NCI-H2227 (cell line): ENCODE measurements around the gene BCAS3.

Experiments
- DNase-seq: peaks from one replicate; lab custom pipeline; 2025; ENCODE audit not compliant: unreplicated experiment; lab: John Stamatoyannopoulos, UW

BCAS3 gene

DNA sequence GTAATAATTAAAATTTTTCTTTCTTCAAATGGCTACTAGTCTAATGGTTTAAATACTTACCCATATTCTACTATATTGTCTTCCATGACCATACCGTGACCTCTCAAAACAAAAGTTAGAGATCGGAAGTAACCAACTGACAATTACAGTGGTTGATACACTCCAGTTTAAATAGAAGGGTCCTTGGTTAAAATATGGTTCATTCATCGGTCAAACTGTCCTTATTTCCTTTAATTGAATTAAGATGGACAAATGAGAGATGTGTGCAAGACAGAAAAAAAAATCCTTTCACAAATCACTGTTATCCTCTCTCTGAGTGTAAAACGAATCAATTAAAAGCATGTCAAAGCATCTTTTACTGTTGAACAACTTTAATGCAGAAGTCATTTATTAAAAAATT, 507.7 kb downstream of the BCAS3 start:
- DNase-seq = no peak

DNA sequence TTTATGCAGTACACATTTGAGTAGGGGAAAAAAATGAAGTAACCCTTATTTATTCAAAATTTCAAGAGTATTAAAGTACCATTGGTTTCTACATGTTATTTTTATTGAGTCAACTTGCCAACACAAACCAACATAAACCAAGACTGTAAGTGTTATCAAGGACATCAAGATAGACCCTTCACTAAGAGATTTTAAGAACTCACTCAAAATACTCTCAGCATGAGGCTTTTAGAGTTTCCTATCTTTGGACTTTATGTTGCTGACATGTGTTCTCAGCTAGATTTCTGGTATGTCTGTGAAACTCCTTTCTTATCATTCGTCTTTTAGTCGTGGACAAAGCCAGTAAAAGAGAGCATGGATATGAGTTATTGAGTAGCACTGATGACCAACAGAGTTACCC, 509.4 kb downstream of the BCAS3 start:
- no peak for DNase-seq

DNA sequence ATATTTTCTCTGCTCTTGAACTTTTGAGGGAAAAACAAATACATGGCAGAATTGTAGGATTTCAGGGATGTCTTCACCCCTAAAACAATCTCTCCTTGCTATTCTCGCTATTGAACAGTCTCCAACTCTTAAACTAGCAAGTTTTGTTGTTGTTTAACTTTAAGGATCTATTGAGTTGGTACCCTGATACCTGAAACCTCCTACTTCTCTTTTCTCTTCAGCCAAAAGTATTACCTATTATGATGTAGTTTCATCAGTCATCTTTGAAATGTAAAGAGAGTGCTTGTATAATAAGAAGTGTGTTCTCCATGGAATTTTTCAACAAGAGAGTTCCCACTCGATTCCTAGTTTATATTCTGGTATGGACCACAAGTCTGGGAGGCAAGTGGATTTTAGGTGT, 510.4 kb downstream of the BCAS3 start:
- no peak for DNase-seq

DNA sequence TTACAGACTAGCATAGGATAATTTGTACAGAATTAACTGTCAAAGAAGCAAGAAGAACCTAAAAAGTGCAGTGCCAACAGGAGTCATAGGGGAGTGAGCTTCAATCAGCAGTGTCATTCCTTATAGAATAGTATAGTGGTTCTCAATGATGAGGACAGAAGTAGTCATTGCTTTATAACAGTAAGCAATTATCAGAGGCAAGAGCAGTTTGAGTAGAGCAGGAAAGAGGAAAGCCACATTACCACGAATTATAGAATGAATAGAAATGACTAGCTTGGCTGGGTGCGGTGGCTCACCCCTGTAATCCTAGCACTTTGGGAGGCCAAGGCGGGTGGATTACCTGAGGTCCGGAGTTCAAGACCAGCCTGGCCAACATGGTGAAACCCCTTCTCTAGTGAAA, 512.3 kb downstream of the BCAS3 start:
- no peak for DNase-seq

DNA sequence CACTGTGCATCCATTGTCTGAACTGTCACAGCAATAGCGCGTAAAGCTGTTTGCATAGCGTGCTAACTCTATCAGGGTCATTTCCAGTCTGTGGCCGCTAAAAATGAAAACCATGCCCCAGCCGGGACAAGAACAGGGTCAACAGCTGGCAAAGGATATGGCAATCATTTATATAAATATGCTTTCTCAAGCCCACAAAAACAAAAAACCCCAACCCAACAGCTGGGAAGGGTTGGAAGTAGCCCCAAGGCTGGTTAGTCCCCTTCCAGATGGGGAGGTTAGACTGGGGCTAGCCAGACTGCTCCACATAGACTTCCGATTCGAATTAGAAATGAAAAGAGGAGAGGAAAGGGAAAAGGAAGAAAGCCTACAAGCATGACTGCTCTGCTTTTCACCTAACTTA, 518.7 kb downstream of the BCAS3 start:
- DNase-seq = no peak

DNA sequence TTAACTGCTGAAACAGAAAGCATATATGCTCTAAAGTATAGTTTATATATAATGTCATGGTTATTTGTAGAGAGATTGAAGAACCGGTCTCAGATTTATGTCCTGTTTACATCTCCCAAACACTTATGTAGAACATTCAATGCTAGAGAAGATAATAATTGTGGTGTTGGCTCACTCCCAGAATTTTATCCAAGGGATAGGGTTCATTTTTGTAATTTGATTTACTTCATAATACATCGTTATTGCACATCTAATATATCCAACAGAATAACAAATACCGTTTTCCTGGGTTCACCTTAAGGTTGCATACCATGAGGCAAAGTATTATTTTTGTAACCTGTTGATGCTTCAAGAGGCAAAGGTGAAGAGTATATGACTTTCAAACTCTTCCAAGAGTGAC, 519.1 kb downstream of the BCAS3 start:
- DNase-seq = no peak

DNA sequence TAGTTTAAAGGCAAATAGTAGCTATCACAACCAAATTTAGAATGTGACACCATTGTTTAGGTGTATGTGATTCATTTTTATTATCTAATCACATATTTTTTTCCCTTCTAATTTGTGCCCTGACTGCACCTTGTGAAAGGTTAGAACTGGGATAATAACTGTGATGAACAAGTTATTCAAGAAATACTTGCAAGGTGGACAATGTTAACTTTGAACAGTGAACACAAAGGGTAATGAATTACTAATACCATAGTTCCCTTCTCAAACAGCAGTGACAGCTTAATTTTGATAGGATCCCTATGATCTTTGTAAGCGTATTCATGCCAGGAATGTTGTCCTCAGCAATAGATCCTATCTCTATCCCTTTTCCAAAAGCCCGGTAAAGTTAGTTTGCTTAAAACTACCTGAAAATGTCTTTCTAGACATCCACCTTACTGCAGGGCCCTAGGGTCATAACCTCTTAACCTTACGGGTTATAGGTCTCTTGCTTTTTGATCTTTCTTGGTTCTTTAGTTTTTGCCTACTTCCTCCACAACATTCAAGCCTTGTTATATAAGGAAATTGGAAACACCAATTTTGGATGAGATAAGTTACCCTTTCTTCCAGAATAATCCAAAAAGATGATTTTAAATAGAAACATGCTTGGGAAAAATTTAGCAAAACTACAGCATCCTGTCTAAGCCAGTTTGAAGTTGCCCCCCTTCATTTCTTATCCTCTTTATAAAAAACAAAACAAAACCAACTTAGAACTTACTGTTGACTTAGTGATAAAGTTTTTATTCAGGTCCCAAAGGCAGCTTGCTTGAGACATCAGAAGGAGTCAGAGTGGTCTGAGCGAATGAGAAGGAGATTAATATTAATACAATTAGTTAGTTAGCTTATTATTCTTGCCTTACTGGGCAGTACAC, 522.0 kb downstream of the BCAS3 start:
- DNase-seq = no peak

DNA sequence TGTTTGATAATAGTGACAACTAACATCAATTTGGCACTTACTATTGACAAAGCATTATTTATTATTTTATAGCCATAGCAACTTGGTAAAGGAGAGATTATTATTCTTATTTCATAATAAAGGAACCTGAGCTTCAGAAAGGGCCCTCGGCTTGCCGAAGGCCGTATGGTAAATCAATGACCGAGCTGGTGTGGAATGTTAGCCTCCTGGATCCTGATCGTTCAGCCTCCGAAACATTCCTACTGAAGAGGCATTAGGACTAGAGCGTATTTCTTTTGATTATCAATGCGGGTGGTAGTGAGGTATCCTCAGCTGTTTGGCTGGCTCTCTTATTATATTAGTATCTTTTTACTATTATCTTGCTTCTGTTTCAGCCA, 522.7 kb downstream of the BCAS3 start:
- no peak for DNase-seq

DNA sequence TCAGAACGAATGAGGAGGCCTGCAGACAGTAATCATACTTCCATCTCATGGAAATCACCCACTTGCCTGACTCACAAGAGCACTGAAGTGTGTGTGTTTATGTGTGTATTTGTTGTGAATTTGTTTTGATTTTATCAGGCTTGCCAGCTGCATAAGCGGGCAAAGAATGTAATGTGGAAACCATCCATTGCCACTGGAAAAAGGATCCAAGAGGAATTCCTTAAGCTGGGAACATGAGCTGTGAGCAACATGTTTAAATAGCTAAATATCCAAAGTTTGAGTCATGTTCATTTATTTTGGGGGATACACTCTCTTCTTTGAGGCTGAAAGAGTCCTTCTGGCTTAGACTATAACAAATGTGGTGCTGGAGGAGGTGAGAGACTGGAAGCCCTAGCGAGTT, 523.6 kb downstream of the BCAS3 start:
- DNase-seq = no peak

DNA sequence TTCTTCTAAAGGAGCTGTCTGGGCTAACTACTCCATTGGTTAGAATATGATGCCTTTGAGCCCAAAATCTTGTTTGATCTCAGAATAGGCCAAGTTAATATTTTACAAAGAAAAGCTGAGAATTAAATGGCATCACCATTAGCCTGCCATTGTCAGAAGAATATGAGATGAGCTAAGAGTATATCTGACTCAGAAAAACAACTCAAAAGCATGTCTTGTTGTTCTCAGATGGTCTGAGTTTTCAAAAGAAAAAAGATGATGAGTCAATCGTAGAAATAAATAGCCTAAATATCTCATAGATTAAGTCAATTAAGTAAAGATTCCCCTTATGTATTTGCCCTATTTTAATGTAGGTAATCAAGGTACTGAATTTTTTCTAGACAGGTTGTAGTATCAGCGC, 524.9 kb downstream of the BCAS3 start:
- no peak for DNase-seq

DNA sequence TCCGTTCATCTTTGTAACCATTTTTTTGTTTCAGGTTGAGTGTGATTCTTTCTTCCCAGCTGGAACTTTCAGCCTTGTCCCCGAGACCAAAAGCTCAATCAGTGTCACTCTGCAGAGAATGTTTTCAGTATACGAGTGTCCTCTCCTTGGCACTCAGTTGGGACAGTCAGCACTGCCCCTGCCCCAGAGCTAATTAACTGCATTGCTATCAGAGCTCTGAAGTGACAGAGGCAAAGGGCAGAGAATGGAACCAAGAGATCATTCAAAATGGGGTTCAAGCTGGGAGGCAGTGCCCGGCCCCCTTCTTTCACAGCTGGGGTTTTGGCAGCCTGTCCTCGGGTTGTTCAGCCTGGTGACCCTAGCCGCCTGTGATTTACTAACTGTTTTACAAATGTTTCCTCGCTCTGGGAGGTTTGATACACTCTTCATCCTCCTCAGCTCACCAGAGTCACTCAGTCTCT, 526.0 kb downstream of the BCAS3 start:
- DNase-seq = no peak

DNA sequence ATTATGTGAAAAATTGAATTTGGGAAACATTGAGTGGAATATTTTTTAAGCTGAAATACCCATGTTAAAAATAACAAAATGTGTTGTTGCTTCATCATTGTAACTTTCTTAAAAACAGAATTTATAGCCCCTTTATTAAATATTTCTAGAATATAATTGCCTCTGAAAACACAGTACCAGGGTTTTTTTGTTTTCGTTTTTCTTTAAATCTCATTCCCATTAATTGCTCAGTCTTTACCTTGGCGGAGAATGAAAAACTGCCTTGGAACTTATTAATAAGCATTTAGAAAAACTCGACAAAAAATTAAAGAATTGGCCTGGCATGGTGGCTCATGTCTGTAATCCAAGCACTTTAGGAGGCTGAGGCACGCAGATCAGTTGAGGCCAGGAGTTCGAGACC, 526.8 kb downstream of the BCAS3 start:
- no peak for DNase-seq

DNA sequence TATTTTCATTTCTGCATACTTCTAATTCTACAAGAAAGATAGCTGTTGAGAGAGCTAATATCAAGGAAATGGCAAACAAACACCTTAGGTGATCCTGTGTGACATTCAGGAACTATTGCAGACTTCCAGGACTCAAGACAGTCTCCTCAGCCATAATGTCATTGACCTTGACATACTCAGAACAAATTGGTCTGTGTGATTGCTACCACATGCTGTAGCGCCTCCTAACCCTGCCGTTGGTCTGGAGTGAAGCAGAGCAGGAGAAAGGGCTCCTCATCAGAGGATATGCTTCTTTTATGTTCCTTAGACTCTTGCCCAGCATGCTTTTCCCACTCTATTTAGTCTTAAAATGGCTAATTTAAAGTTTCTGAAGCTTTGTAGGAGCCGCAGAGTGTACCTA, 527.8 kb downstream of the BCAS3 start:
- no peak for DNase-seq

DNA sequence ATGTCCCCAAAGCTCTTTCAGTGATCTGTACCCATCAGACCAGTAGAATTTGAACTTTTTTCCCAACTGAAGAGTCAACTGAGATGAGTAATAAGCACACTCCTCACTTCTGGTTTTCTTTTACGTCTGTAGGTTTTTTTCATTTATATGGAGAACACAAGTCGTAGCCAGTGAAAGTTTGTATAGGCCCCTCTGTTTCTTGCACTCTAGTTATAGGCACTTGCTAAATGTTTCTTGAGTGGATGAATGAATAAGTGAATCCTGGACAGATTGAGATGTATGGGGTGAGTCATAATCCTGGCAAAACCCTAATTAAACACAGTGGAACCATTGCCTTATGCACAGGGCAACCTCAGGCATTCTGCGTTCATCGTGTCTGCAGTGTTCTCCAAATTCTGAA, 528.3 kb downstream of the BCAS3 start:
- DNase-seq = no peak

DNA sequence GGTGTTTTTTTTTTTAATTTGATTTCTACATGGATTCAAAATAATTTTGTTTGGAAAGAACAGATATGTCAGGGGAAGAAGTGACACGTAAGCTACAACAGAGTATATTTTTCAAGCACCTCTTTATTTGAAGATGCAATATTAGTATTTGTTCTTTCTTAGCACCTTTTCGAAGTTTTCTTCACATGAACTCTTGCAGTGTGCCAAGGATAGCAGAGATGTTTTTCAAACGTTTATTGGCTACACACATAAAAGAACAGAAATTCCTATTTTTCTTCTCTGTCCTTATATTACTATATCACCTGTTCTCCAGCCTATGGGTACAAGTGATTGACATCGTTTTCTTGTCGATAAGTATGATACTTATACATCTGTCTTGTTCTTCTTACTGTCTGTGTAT, 529.3 kb downstream of the BCAS3 start:
- no peak for DNase-seq

DNA sequence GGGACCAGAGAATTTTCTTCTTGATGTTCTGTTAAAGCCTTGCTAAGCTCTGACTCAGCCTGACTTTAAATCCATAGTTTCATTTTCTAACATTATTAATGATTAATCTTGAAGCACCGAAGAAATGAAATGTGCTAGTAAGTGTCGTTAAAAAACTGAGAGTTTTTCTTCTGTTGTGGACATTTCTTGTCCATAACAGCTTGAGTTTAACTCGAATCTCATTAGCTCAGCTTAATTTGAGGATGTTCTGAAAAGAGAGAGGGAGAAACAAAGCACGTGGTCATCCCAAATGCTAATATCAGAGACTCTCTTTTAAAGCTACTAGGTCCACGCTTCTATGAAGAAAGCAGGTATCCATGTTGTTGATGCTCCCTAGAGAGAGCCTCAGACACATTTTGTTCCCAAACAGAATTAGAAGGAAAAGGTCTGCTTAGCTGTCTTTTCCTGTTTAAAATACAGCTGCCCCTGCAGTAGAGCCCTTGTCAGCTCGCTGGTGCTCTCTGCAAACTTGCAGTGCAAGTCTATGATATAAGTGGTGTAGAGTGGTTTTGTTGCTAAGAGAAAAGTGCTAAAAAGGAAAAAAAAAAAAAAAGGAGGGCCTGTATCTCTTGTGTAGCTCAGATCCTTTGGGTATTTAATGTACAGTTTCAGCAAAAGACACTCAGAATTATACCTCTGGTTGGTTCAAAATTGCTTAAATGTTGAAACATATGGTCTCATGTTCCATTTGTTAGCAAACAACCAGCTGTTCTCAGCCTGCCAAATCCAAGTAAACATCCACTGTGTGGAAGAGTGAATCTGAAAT, 530.9 kb downstream of the BCAS3 start:
- peak; percentile 36 for DNase-seq

DNA sequence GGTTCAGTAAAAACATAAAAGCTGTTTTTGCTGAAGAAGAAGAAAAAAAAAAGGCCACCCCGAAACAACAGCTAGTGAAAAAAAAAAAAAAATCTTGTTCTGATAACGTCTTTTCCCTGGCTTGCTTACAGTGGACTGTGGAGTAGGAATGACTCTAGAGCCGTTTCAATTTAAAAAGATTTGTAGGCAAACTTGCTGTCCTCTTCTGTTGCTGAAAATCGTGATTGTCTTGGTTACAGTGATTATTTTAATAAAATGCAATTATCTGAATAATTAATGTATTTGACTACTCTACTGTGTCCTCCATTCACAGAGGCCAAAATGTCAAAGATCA, 531.4 kb downstream of the BCAS3 start:
- DNase-seq = no peak

DNA sequence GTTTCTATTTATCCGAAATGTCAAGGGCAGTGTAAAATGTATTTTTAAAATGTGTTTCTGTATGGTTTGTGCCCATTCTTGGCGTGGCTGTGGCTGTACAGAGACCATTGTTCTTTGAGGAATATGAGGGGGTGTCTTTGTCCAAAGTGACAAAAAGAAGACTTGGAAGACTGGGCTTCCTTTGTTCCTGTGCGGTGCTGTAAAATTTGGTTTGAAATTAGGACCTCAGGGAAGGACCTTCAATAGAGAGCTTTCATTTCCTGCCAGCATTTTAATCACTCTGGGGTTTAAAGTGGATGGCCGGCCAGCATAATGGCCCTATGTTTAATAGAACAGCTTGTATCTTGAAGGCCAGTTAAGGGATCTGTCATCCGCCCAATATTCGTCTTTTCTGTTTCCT, 531.9 kb downstream of the BCAS3 start:
- DNase-seq = no peak

DNA sequence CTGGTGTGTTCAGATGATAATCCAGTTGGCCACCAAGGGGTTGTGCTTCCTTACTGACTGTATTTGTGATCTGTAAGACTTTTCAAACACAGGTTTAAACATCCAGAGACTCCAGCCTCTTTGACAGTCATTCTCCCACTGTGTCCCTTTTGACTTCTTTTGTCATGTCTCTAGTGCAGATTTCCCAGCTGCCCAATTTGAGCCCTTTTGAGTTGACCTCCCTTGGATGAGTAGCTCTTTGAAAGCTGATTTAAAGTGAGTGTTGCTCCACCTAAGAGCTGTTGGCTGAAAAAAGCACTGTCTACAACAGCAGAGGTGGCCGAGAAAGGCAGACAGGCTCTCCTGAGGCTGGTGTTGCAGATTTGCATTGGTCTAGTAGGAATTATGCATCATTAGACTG, 533.6 kb downstream of the BCAS3 start:
- DNase-seq = peak; percentile 50

DNA sequence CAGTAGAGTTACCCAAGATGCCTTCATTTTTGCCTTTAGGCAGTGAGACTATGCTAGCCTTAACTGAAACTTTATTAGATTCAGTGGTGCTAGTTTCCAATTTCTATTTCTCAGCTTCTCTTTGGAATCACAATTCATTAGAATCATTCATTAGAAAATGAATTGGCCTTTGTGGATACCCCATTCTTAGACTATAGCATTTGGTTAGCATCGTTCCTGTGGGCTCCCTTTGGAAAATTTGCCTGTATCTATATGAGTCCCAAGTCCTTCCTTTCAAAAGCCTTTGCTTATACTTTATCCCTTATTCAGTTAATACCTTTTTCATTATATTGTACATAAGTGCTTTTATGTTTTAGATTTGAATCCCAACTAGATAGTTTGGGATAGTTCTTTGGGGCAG, 535.0 kb downstream of the BCAS3 start:
- DNase-seq = no peak

DNA sequence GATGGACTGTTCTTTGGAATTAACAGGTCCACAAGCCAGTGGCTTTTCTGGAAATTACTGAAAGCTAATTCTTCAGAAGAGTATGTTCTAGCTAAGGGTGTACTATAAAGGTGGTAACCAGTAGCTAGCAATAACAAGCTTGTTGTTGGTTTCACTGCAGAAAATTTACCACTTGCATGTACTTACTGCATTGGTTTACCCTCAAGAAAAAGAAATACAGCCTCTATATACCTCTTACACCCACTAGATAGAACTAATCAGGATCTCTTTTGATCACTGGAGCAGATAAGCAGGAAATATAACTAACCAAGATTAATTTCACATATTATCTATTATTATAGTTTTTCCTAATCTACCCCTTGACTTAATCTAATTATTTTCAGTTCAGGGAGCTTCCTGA, 537.1 kb downstream of the BCAS3 start:
- DNase-seq = no peak

DNA sequence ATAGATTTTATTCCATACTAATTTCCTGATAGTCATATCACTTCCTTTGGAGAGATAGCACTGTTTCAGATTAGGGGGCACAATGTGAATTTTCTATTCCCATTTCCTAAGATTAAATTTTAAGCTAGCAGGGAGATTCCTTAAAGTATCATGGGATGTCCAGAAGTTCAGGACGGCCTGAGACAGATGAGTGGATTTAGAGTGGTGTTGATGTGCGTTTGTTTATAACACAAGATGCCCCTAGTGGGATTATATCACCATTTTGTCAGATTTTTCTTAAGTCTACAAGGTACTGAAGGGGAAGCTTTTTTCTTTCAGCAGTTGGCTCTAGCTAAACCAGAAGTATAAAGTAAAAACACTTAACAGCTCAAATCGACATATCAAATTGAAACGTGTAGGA, 538.4 kb downstream of the BCAS3 start:
- DNase-seq = no peak
